ENCODE measurements around the gene SEPTIN8.

Gene SEPTIN8

GRCh38 chr5:132822650-132823480 is 45.8 kb upstream of the SEPTIN8 start:
- no peak for TF ChIP-seq ZFX (IDR thresholded peaks at IDR 0.05; ENCODE audit: borderline replicate concordance)
- H3K27ac ChIP-seq = no peak overlapping the region

- H3K27ac ChIP-seq = no peak overlapping the region
- no peak for TF ChIP-seq CTCF (IDR thresholded peaks at IDR 0.05)
Measured at GRCh38 chr5:132821791-132822190, 44.8 kb upstream of the SEPTIN8 start.

- no peak overlapping the region for H3K27ac ChIP-seq
- TF ChIP-seq CTCF (IDR thresholded peaks at IDR 0.05) (no peak), ZFX (IDR thresholded peaks at IDR 0.05; ENCODE audit: borderline replicate concordance) (no peak)
Measured at GRCh38 chr5:132821350-132821749, 44.3 kb upstream of the SEPTIN8 start.

GRCh38 chr5:132820162-132820754 is 43.2 kb upstream of the SEPTIN8 start:
- no peak overlapping the region for H3K27ac ChIP-seq
- TF ChIP-seq ZFX (IDR thresholded peaks at IDR 0.05; ENCODE audit: borderline replicate concordance) = no peak
- TF ChIP-seq CTCF (IDR thresholded peaks at IDR 0.05) = peak; percentile 93

- no peak for TF ChIP-seq ZFX (IDR thresholded peaks at IDR 0.05; ENCODE audit: borderline replicate concordance)
- no peak for TF ChIP-seq CTCF (IDR thresholded peaks at IDR 0.05)
- H3K27ac ChIP-seq = no peak overlapping the region
Measured at GRCh38 chr5:132819468-132819867, 42.4 kb upstream of the SEPTIN8 start.

- H3K27ac ChIP-seq = no peak overlapping the region
- TF ChIP-seq ZFX (IDR thresholded peaks at IDR 0.05; ENCODE audit: borderline replicate concordance) (no peak), CTCF (IDR thresholded peaks at IDR 0.05) (no peak)
Measured at GRCh38 chr5:132817011-132817410, 40.0 kb upstream of the SEPTIN8 start.

GRCh38 chr5:132816554-132816953 is 39.5 kb upstream of the SEPTIN8 start:
- TF ChIP-seq CTCF (IDR thresholded peaks at IDR 0.05) (no peak), ZFX (IDR thresholded peaks at IDR 0.05; ENCODE audit: borderline replicate concordance) (no peak)

More at GRCh38 chr5:132816554-132816953, 39.5 kb upstream of the SEPTIN8 start:
- H3K27ac ChIP-seq = no peak overlapping the region

Measured in 22Rv1 (cell line).